ENCODE data around the gene CDHR1. TPM values are rescaled to one million over a fixed set of nuclear protein-coding genes. Genes with fewer than 3 reads are reported as not detected.

CDHR1 gene
- total RNA-seq, 1 experiment from 2014 or later: not detected

DNA sequence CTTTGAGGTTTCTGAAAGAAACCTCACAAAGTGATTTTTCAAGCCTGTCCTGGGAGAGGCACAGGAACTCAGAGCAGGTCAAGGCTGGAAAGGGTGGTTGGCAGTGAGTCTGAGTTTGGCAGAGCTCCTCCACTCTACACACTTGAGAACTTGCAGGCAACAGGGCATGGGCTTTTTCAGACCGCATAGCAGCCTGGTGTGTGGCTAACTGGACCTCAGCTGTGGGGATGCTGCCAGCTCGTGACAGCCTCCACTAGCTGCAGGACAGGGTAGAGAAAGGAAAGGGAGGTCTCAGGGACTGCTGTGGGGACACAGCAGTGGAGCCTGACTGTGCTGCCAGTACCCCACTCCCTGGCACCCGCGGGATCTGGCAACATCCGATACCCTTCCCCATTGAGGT is 2.6 kb downstream of the CDHR1 start:
- peaks cover 46% of the 10 kb centered on the region for H3K27me3 Mint-ChIP-seq (ENCODE audit: insufficient read depth, unreplicated experiment)

DNA sequence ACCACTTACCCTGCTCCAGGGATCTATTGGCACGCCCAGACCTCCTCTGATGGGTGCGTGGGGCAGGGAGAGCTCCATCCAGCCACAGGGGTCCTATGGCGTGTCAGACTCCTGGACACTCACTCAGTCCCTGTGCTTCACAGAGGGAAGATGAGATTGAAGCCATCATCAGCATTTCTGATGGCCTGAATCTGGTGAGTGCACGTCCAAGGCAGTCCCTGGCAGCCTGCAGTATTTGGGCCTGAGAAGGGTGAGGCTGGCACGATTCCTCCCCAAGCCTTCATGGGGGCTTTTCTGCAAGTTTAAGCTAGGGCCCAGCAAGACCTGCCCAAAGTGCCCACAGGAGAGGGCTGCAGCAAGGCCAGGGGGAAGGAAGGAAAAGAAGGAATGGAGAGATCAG is 3.3 kb downstream of the CDHR1 start:
- POLR2A ChIA-PET: interaction anchor here (1.0 kb wide), 1 partner anchor 42 kb away, joined by 3 read pairs; no protein-coding TSS in a partner anchor

More for the DNA sequence above, 2.6 kb downstream of the CDHR1 start:
- Mint-ChIP-seq H3K4me3 (ENCODE audit: unreplicated experiment) (no peak overlapping the region), H3K9me3 (ENCODE audit: unreplicated experiment) (no peaks in the 10 kb centered on the region), H3K27ac (ENCODE audit: low read depth, unreplicated experiment) (no peak overlapping the region), H3K4me1 (ENCODE audit: insufficient read depth, unreplicated experiment) (no peaks in the 10 kb centered on the region), H3K36me3 (ENCODE audit: insufficient read depth, unreplicated experiment) (no peaks in the 10 kb centered on the region)
- CTCF ChIA-PET: interaction anchor here (0.6 to 2.8 kb wide), 5 partner anchors 8 to 49 kb away, joined by 3 to 11 read pairs (median 3); no protein-coding TSS in a partner anchor
- no peak for DNase-seq (ENCODE audit: unreplicated experiment)
- BruUV-seq (replicated peaks): no TSS peak
- TF ChIP-seq CTCF (IDR thresholded peaks at IDR 0.05; ENCODE audit: unreplicated experiment): no peak
- POLR2A ChIA-PET: no interaction called here
- intact Hi-C loops (cut with micrococcal nuclease): no loop called here

GRCh38 chr10:84198206-84198915 is 4.0 kb downstream of the CDHR1 start:
- intact Hi-C loops (cut with micrococcal nuclease): no loop called here
- CTCF ChIA-PET: interaction anchor here (0.8 to 2.8 kb wide), 2 partner anchors 25 to 51 kb away, joined by 6 to 11 read pairs; no protein-coding TSS in a partner anchor
- DNase-seq (ENCODE audit: unreplicated experiment): no peak
- no TSS peak for BruUV-seq (replicated peaks)
- no peaks in the 10 kb centered on the region for H3K9me3 Mint-ChIP-seq (ENCODE audit: unreplicated experiment)
- no peaks in the 10 kb centered on the region for H3K4me1 Mint-ChIP-seq (ENCODE audit: insufficient read depth, unreplicated experiment)
- no peaks in the 10 kb centered on the region for H3K36me3 Mint-ChIP-seq (ENCODE audit: insufficient read depth, unreplicated experiment)
- no peak overlapping the region for H3K27ac Mint-ChIP-seq (ENCODE audit: low read depth, unreplicated experiment)
- peaks cover 46% of the 10 kb centered on the region for H3K27me3 Mint-ChIP-seq (ENCODE audit: insufficient read depth, unreplicated experiment)
- no peak for TF ChIP-seq CTCF (IDR thresholded peaks at IDR 0.05; ENCODE audit: unreplicated experiment)
- POLR2A ChIA-PET: interaction anchor here (0.6 to 1.0 kb wide), 3 partner anchors 19 to 1685 kb away, joined by 3 to 6 read pairs (median 3); no protein-coding TSS in a partner anchor
- H3K4me3 Mint-ChIP-seq (ENCODE audit: unreplicated experiment): no peak overlapping the region

More for the DNA sequence above, 3.3 kb downstream of the CDHR1 start:
- no peak for DNase-seq (ENCODE audit: unreplicated experiment)
- H3K36me3 Mint-ChIP-seq (ENCODE audit: insufficient read depth, unreplicated experiment): no peaks in the 10 kb centered on the region
- CTCF ChIA-PET: interaction anchor here (0.7 to 2.8 kb wide), 4 partner anchors 7 to 50 kb away, joined by 3 to 11 read pairs (median 5); no protein-coding TSS in a partner anchor
- BruUV-seq (replicated peaks): no TSS peak
- no peaks in the 10 kb centered on the region for H3K4me1 Mint-ChIP-seq (ENCODE audit: insufficient read depth, unreplicated experiment)
- intact Hi-C loops (cut with micrococcal nuclease): no loop called here
- no peak for TF ChIP-seq CTCF (IDR thresholded peaks at IDR 0.05; ENCODE audit: unreplicated experiment)
- H3K27ac Mint-ChIP-seq (ENCODE audit: low read depth, unreplicated experiment): no peak overlapping the region
- no peaks in the 10 kb centered on the region for H3K9me3 Mint-ChIP-seq (ENCODE audit: unreplicated experiment)
- H3K27me3 Mint-ChIP-seq (ENCODE audit: insufficient read depth, unreplicated experiment): peaks cover 46% of the 10 kb centered on the region
- H3K4me3 Mint-ChIP-seq (ENCODE audit: unreplicated experiment): no peak overlapping the region

DNA sequence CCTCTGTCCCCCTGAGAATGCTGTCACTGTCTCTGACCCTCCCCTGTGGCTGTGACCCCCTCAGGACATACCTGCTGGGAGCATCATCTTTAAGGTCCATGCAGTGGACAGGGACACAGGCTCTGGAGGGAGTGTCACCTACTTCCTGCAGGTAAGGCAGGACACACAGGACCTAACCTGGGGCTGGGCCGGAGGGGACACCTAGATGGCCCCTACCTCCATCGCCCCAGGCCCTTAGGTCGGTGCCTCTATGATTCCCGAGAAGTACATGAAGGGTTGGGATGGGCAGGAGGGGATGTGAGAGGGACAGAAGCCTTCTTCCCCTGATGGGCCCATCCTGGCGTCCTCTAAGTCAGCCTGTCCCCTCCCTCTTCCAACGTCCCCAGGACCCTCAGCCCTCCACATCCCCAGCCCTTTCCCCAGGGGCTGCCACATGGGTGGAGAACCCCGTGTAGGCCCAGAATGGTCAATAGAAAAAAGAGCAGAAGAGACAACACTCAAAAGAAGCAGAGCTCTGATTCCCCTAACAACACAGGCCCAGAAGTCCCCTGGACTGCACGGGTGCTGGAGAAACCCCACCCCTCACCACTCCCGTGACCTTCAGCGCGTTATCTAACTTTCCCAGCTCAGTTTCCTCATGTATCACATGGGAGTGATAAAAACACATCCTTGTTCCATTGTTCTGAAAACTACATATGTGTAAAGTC is 6.4 kb downstream of the CDHR1 start:
- peaks cover 43% of the 10 kb centered on the region for H3K27me3 Mint-ChIP-seq (ENCODE audit: insufficient read depth, unreplicated experiment)
- no peak for DNase-seq (ENCODE audit: unreplicated experiment)
- BruUV-seq (replicated peaks): no TSS peak
- no peak overlapping the region for H3K27ac Mint-ChIP-seq (ENCODE audit: low read depth, unreplicated experiment)
- intact Hi-C loops (cut with micrococcal nuclease): loop anchor here (10.0 kb wide), 1 partner anchor 146 kb away; no protein-coding TSS in a partner anchor
- no peaks in the 10 kb centered on the region for H3K4me1 Mint-ChIP-seq (ENCODE audit: insufficient read depth, unreplicated experiment)
- no peaks in the 10 kb centered on the region for H3K36me3 Mint-ChIP-seq (ENCODE audit: insufficient read depth, unreplicated experiment)
- ChIA-PET POLR2A (interaction anchor here (1.0 to 1.3 kb wide), 2 partner anchors 13 to 53 kb away, joined by 3 to 4 read pairs; no protein-coding TSS in a partner anchor), CTCF (interaction anchor here (0.6 to 9.2 kb wide), 4 partner anchors 9 to 68 kb away, joined by 5 to 210 read pairs (median 98); no protein-coding TSS in a partner anchor)
- no peaks in the 10 kb centered on the region for H3K9me3 Mint-ChIP-seq (ENCODE audit: unreplicated experiment)
- no peak overlapping the region for H3K4me3 Mint-ChIP-seq (ENCODE audit: unreplicated experiment)
- no peak for TF ChIP-seq CTCF (IDR thresholded peaks at IDR 0.05; ENCODE audit: unreplicated experiment)

Measured in MCF 10A (cell line).